ENCODE data around the gene TCHHL1.

Gene TCHHL1

GRCh38 chr1:152053375-152053774 lies 35.5 kb downstream of the TCHHL1 start:
- Histone ChIP-seq H3K4me1 (ENCODE audit: control insufficient read depth, insufficient read depth, low read length, poor library complexity, severe bottlenecking) (peaks cover 4% of the 10 kb centered on the region), H3K36me3 (ENCODE audit: control insufficient read depth, insufficient read depth, low read length) (no peaks in the 10 kb centered on the region), H3K27me3 (replicated peaks; ENCODE audit: control insufficient read depth, insufficient read depth, low read length, poor library complexity, severe bottlenecking) (no peaks in the 10 kb centered on the region), H3K9me3 (ENCODE audit: control insufficient read depth, low read length) (no peaks in the 10 kb centered on the region), H3K27ac (ENCODE audit: insufficient read depth, low read length, poor library complexity, severe bottlenecking) (no peak overlapping the region), H3K4me3 (ENCODE audit: insufficient read depth, low read depth, low read length, poor library complexity, severe bottlenecking) (no peak overlapping the region)
- DNase-seq: no peak

- peaks cover 11% of the 10 kb centered on the region for H3K4me1 ChIP-seq (ENCODE audit: control insufficient read depth, insufficient read depth, low read length, poor library complexity, severe bottlenecking)
- no peaks in the 10 kb centered on the region for H3K36me3 ChIP-seq (ENCODE audit: control insufficient read depth, insufficient read depth, low read length)
- H3K27ac ChIP-seq (ENCODE audit: insufficient read depth, low read length, poor library complexity, severe bottlenecking): no peak overlapping the region
- H3K4me3 ChIP-seq (ENCODE audit: insufficient read depth, low read depth, low read length, poor library complexity, severe bottlenecking): no peak overlapping the region
- DNase-seq: peak; percentile 58 to 76 (median 68)
- H3K9me3 ChIP-seq (ENCODE audit: control insufficient read depth, low read length): no peaks in the 10 kb centered on the region
- no peaks in the 10 kb centered on the region for H3K27me3 ChIP-seq (replicated peaks; ENCODE audit: control insufficient read depth, insufficient read depth, low read length, poor library complexity, severe bottlenecking)
Measured at GRCh38 chr1:152052606-152053005, 36.3 kb downstream of the TCHHL1 start.

- Histone ChIP-seq H3K36me3 (ENCODE audit: control insufficient read depth, insufficient read depth, low read length) (no peaks in the 10 kb centered on the region), H3K4me3 (ENCODE audit: insufficient read depth, low read depth, low read length, poor library complexity, severe bottlenecking) (no peak overlapping the region), H3K27me3 (replicated peaks; ENCODE audit: control insufficient read depth, insufficient read depth, low read length, poor library complexity, severe bottlenecking) (no peaks in the 10 kb centered on the region), H3K4me1 (ENCODE audit: control insufficient read depth, insufficient read depth, low read length, poor library complexity, severe bottlenecking) (peaks cover 21% of the 10 kb centered on the region), H3K27ac (ENCODE audit: insufficient read depth, low read length, poor library complexity, severe bottlenecking) (no peak overlapping the region), H3K9me3 (ENCODE audit: control insufficient read depth, low read length) (no peaks in the 10 kb centered on the region)
- no peak for DNase-seq
Measured at GRCh38 chr1:152050886-152051675, 37.8 kb downstream of the TCHHL1 start.

- H3K9me3 ChIP-seq (ENCODE audit: control insufficient read depth, low read length): no peaks in the 10 kb centered on the region
- DNase-seq: no peak
- no peaks in the 10 kb centered on the region for H3K27me3 ChIP-seq (replicated peaks; ENCODE audit: control insufficient read depth, insufficient read depth, low read length, poor library complexity, severe bottlenecking)
- no peak overlapping the region for H3K27ac ChIP-seq (ENCODE audit: insufficient read depth, low read length, poor library complexity, severe bottlenecking)
- no peak overlapping the region for H3K4me3 ChIP-seq (ENCODE audit: insufficient read depth, low read depth, low read length, poor library complexity, severe bottlenecking)
- peaks cover 21% of the 10 kb centered on the region for H3K4me1 ChIP-seq (ENCODE audit: control insufficient read depth, insufficient read depth, low read length, poor library complexity, severe bottlenecking)
- no peaks in the 10 kb centered on the region for H3K36me3 ChIP-seq (ENCODE audit: control insufficient read depth, insufficient read depth, low read length)
Measured at GRCh38 chr1:152049291-152050083, 39.4 kb downstream of the TCHHL1 start.

- peaks cover 21% of the 10 kb centered on the region for H3K4me1 ChIP-seq (ENCODE audit: control insufficient read depth, insufficient read depth, low read length, poor library complexity, severe bottlenecking)
- H3K4me3 ChIP-seq (ENCODE audit: insufficient read depth, low read depth, low read length, poor library complexity, severe bottlenecking): no peak overlapping the region
- peak in 2 of 3 donors; percentile 53 for DNase-seq
Measured at GRCh38 chr1:152048416-152049009, 40.4 kb downstream of the TCHHL1 start.

GRCh38 chr1:152047730-152048415 lies 41.0 kb downstream of the TCHHL1 start:
- H3K4me3 ChIP-seq (ENCODE audit: insufficient read depth, low read depth, low read length, poor library complexity, severe bottlenecking): peak overlapping the region; percentile 10
- peak overlapping the region; percentile 87 for H3K27ac ChIP-seq (ENCODE audit: insufficient read depth, low read length, poor library complexity, severe bottlenecking)
- peaks cover 21% of the 10 kb centered on the region for H3K4me1 ChIP-seq (ENCODE audit: control insufficient read depth, insufficient read depth, low read length, poor library complexity, severe bottlenecking)
- DNase-seq: peak; percentile 78 to 85 (median 82)
- H3K27me3 ChIP-seq (replicated peaks; ENCODE audit: control insufficient read depth, insufficient read depth, low read length, poor library complexity, severe bottlenecking): no peaks in the 10 kb centered on the region
- no peaks in the 10 kb centered on the region for H3K36me3 ChIP-seq (ENCODE audit: control insufficient read depth, insufficient read depth, low read length)
- no peaks in the 10 kb centered on the region for H3K9me3 ChIP-seq (ENCODE audit: control insufficient read depth, low read length)

More at GRCh38 chr1:152048416-152049009, 40.4 kb downstream of the TCHHL1 start:
- Histone ChIP-seq H3K36me3 (ENCODE audit: control insufficient read depth, insufficient read depth, low read length) (no peaks in the 10 kb centered on the region), H3K27me3 (replicated peaks; ENCODE audit: control insufficient read depth, insufficient read depth, low read length, poor library complexity, severe bottlenecking) (no peaks in the 10 kb centered on the region), H3K27ac (ENCODE audit: insufficient read depth, low read length, poor library complexity, severe bottlenecking) (peak overlapping the region; percentile 87), H3K9me3 (ENCODE audit: control insufficient read depth, low read length) (no peaks in the 10 kb centered on the region)

GRCh38 chr1:152047413-152047729 lies 41.5 kb downstream of the TCHHL1 start:
- H3K27ac ChIP-seq (ENCODE audit: insufficient read depth, low read length, poor library complexity, severe bottlenecking): peak overlapping the region; percentile 87
- H3K4me3 ChIP-seq (ENCODE audit: insufficient read depth, low read depth, low read length, poor library complexity, severe bottlenecking): peak overlapping the region; percentile 10
- no peak for DNase-seq
- H3K36me3 ChIP-seq (ENCODE audit: control insufficient read depth, insufficient read depth, low read length): no peaks in the 10 kb centered on the region
- no peaks in the 10 kb centered on the region for H3K9me3 ChIP-seq (ENCODE audit: control insufficient read depth, low read length)
- H3K27me3 ChIP-seq (replicated peaks; ENCODE audit: control insufficient read depth, insufficient read depth, low read length, poor library complexity, severe bottlenecking): no peaks in the 10 kb centered on the region
- peaks cover 21% of the 10 kb centered on the region for H3K4me1 ChIP-seq (ENCODE audit: control insufficient read depth, insufficient read depth, low read length, poor library complexity, severe bottlenecking)

- peaks cover 21% of the 10 kb centered on the region for H3K4me1 ChIP-seq (ENCODE audit: control insufficient read depth, insufficient read depth, low read length, poor library complexity, severe bottlenecking)
- H3K36me3 ChIP-seq (ENCODE audit: control insufficient read depth, insufficient read depth, low read length): no peaks in the 10 kb centered on the region
- H3K27me3 ChIP-seq (replicated peaks; ENCODE audit: control insufficient read depth, insufficient read depth, low read length, poor library complexity, severe bottlenecking): no peaks in the 10 kb centered on the region
- H3K27ac ChIP-seq (ENCODE audit: insufficient read depth, low read length, poor library complexity, severe bottlenecking): no peak overlapping the region
- no peak overlapping the region for H3K4me3 ChIP-seq (ENCODE audit: insufficient read depth, low read depth, low read length, poor library complexity, severe bottlenecking)
- DNase-seq: no peak
- H3K9me3 ChIP-seq (ENCODE audit: control insufficient read depth, low read length): no peaks in the 10 kb centered on the region
Measured at GRCh38 chr1:152044386-152044785, 44.5 kb downstream of the TCHHL1 start.

- Histone ChIP-seq H3K27ac (ENCODE audit: insufficient read depth, low read length, poor library complexity, severe bottlenecking) (no peak overlapping the region), H3K4me3 (ENCODE audit: insufficient read depth, low read depth, low read length, poor library complexity, severe bottlenecking) (no peak overlapping the region), H3K4me1 (ENCODE audit: control insufficient read depth, insufficient read depth, low read length, poor library complexity, severe bottlenecking) (peaks cover 21% of the 10 kb centered on the region)
Measured at GRCh38 chr1:152043870-152044269, 45.0 kb downstream of the TCHHL1 start.

More at GRCh38 chr1:152043870-152044269, 45.0 kb downstream of the TCHHL1 start:
- no peak for DNase-seq
- Histone ChIP-seq H3K27me3 (replicated peaks; ENCODE audit: control insufficient read depth, insufficient read depth, low read length, poor library complexity, severe bottlenecking) (no peaks in the 10 kb centered on the region), H3K9me3 (ENCODE audit: control insufficient read depth, low read length) (no peaks in the 10 kb centered on the region), H3K36me3 (ENCODE audit: control insufficient read depth, insufficient read depth, low read length) (no peaks in the 10 kb centered on the region)
